CD4-positive, alpha-beta T cell treated with Interleukin-17A for 1 hour (primary cell): ENCODE results near the gene LENG1.

Experiments used
- DNase-seq: peaks from one replicate; pipeline ENCODE4 v3.0.0-alpha.2; 2020

LENG1 gene

GRCh38 chr19:54162241-54162805, 2.8 kb upstream of the LENG1 start:
- DNase-seq = peak; percentile 82

DNA sequence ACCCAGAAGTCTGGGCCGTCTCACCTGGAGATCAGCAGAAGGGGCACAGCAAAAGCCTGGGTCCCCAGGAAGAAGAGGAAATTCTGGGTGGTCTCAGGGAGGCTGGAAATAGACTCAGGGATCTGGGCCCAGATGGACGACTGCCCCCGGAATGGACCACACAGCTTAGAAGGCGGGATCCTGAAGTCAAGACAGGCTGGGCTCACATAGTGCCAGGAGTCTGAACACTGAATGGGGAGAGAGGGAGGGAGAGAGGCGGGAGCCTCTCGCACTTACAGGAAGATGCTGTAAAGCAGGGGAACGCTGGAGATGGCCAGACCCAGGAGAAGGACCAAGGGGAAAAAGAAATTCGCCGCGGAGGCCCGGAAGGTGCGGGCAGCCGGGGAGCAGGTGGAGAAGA, 1.3 kb upstream of the LENG1 start:
- no peak for DNase-seq

GRCh38 chr19:54160182-54160811, 776 bp upstream of the LENG1 start:
- no peak for DNase-seq

DNA sequence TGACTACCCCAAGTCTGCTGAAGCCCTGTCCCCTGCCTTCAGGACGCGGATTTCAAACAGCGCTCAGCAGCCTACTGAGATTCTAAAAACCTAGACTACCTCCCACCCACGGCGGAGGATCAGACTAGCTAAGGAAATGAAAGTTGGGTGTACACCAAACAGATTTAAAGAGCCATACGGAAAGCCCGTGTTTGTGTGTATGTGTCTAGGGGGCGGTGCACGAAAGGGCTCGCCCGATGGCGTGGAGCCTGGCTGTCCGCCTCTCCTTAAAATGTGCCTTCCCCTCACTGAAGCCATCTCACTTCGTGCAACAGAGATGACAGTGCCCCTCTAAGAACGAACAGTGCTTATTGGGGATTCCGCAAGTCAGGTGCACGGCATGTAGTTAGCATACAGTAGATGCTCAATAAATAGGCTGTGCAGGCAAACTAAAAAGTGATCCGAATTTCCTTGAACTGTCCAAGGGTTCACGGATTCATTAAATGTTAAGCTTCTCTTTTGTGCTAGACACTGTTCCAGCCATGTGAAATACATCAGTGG, 639 bp downstream of the LENG1 start:
- DNase-seq = peak; percentile 33

- no peak for DNase-seq
Measured at GRCh38 chr19:54156953-54157352, 2.6 kb downstream of the LENG1 start.

DNA sequence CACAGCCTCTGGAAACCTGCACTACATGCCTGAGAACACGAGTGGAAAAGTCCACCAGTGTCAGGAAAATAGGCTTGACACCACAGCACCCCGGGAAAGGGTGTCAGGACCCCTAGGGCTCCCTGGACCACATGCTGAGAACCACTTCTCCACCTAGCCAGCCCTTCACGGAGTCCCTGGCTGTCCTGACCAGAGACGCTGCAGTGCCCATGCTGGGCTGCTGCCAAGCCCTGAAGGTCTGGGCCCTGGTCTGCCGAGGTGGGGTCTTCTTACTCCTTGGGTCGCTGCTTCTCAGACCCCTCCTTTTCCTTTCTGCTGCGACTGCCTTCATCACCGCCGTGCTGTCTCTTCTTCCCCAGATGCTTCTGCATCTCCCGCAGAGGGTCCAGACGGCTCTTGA, 3.0 kb downstream of the LENG1 start:
- DNase-seq = no peak

GRCh38 chr19:54155694-54156093, 3.8 kb downstream of the LENG1 start:
- DNase-seq = no peak

GRCh38 chr19:54154603-54155345, 4.7 kb downstream of the LENG1 start:
- peak; percentile 47 for DNase-seq

DNA sequence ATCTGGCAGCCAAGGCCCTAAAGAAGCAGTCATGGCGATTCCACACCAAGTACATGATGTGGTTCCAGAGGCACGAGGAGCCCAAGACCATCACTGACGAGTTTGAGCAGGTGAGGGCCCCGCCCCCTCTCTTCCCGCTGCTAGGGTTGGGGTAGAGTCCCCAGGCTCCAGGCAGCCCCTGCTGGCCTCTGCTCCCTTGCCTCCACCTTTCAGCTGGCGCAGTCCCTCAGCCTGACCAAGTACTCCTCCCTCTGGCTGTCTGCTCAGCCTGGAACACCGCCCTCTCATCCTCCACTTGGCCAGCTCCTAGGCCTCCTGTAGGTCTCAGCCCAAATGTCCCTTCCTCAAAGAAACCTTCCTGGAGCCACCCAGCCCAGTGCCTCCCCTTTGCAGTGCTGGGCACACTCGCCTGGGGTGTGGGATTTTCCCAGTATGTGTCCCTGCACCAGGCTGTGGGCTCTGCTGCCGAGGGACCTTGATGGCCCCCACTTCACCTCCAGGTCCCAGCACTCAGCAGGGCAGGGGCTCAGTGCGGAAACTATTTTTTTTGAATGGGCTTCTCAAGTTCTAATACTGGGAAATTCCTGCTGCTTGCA, 5.7 kb downstream of the LENG1 start:
- no peak for DNase-seq

GRCh38 chr19:54152878-54153524, 6.5 kb downstream of the LENG1 start:
- no peak for DNase-seq

DNA sequence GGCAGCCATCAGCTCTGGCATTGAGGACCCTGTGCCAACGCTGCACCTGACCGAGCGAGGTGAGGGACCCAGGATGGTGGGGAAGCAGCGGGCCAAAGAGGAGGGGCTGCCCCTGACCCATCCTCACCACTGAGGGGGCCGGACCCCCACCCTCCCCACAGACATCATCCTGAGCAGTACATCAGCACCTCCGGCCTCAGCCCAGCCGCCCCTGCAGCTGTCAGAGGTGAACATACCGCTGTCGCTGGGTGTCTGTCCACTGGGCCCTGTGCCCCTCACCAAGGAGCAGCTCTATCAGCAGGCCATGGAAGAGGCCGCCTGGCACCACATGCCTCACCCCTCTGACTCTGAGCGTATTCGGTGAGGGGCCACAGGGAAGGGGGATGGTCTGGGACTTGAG, 7.3 kb downstream of the LENG1 start:
- no peak for DNase-seq

- DNase-seq = no peak
Measured at GRCh38 chr19:54151362-54152035, 8.0 kb downstream of the LENG1 start.

GRCh38 chr19:54149021-54149812, 10.3 kb downstream of the LENG1 start:
- no peak for DNase-seq

- DNase-seq = no peak
Measured at GRCh38 chr19:54148158-54148557, 11.4 kb downstream of the LENG1 start.

GRCh38 chr19:54147676-54148075, 11.8 kb downstream of the LENG1 start:
- no peak for DNase-seq

DNA sequence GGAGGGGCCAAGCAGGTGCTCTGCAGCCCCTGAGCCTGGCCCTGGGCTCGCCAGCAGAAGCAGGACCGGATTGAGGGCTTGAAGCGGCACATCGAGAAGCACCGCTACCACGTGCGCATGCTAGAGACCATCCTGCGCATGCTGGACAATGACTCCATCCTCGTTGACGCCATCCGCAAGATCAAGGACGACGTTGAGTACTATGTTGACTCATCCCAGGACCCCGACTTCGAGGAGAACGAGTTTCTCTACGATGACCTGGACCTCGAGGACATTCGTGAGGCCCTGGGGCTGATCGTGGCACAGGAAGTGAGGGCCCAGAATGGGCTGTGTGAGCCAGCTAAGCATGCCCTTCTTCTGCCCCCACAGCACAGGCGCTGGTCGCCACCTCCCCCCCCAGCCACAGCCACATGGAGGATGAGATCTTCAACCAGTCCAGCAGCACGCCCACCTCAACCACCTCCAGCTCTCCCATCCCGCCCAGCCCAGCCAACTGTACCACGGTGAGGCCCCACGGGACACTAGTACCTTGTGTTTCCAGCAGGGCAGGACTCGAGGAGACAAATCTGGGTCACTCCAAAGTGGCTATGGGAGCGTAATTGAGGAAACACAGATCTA, 13.9 kb downstream of the LENG1 start:
- no peak for DNase-seq

DNA sequence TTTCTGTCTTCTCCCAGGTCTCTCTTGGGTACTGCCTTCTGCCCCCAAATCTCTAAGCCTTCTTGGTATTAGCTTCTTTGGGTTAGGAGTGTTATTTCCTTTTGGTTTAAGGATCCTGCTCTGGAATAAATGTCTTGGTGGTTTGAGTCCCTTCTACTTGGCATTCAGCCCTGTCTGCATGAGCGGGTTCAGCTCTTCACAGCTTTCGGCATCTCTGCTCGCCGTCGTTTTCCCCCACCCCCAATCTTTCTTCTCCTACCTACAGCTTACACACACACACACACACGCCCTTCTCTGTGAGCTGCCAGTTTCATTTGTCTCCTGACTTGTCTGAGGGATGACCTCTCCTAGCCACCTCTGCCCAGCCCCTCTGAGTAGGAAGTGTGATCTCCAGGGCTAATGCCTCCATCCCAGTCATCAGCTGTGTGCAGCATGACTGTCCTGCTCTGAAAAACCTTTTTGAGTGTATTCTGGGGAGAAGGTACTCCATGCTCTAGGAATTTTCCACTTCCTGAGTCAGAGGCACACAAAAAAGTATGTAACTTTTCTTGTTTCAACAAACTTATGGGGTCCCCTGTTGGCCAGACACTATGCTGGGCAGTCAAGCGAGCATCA, 17.2 kb downstream of the LENG1 start:
- no peak for DNase-seq

DNA sequence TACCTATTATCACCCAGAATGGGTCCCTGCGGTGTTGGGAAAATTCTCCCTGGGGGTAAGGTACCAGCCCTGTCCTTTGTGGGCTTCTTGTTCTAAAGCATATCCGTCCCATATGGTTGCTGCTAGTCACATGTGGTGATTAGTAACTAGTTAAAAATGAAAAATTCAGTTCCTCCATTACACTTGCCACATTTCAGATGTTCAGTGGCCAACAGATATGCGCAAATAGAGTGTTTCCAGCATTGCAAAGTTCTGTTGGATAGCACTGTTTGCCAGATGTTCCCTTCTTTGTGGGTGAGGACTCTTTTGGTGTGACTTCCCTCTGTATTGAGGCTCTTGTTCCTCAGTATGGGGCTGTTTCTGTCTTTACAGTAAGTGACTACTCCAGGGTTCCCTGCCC, 18.2 kb downstream of the LENG1 start:
- no peak for DNase-seq

GRCh38 chr19:54138489-54139256, 20.8 kb downstream of the LENG1 start:
- DNase-seq = no peak
